GM23338 (cell line): ENCODE results near the gene LEMD2. TPM values are rescaled to one million over a fixed set of nuclear protein-coding genes. Genes with fewer than 3 reads are reported as not detected.

ENCODE experiments used
- ATAC-seq: fragments of 200-7000 bp; cut with Tn5 transposase; 3 replicates; pipeline ENCODE4 v1.9.1; 2020
- DNase-seq: peaks from one replicate; pipeline ENCODE4 v3.0.0-alpha.2; 2015; ENCODE audit warnings: low spot score
- H2AFZ ChIP-seq: fragments of 200-600 bp; sonication (generic); 2 replicates; pipeline ENCODE4 v1.8.0; 2016; ENCODE audit warnings: antibody characterized with exemption, mild to moderate bottlenecking, moderate library complexity
- H3F3A ChIP-seq: fragments of 200-600 bp; sonication (generic); replicated peaks from 2 replicates; pipeline ENCODE4 v1.8.0; 2017; ENCODE audit warnings: antibody characterized with exemption, mixed run types, low read depth
- H3K27ac ChIP-seq: fragments of 200-600 bp; sonication (generic); 2 replicates; pipeline ENCODE4 v1.6.1; 2016; ENCODE audit warnings: low read depth
- H3K27me3 ChIP-seq: fragments of 200-600 bp; sonication (generic); 2 replicates; pipeline ENCODE4 v1.8.0; 2016; ENCODE audit warnings: mild to moderate bottlenecking, mixed run types, moderate library complexity; ENCODE audit not compliant: insufficient read depth
- H3K36me3 ChIP-seq: fragments of 200-600 bp; sonication (generic); 2 replicates; pipeline ENCODE4 v1.8.0; 2016; ENCODE audit warnings: mild to moderate bottlenecking; ENCODE audit not compliant: insufficient read depth
- H3K4me1 ChIP-seq: fragments of 200-600 bp; sonication (generic); 2 replicates; pipeline ENCODE4 v1.8.0; 2016; ENCODE audit warnings: mild to moderate bottlenecking, moderate library complexity; ENCODE audit not compliant: insufficient read depth
- H3K4me2 ChIP-seq: fragments of 200-600 bp; sonication (generic); 2 replicates; pipeline ENCODE4 v1.7.1; 2017; ENCODE audit warnings: mixed run types
- H3K4me3 ChIP-seq: fragments of 200-600 bp; sonication (generic); 2 replicates; pipeline ENCODE4 v1.6.1; 2016; ENCODE audit warnings: mixed run types
- H3K79me2 ChIP-seq: fragments of 200-600 bp; sonication (generic); replicated peaks from 2 replicates; pipeline ENCODE4 v1.8.0; 2017; ENCODE audit warnings: mild to moderate bottlenecking; ENCODE audit not compliant: insufficient read depth
- H3K9me2 ChIP-seq: fragments of 200-600 bp; sonication (generic); 2 replicates; pipeline ENCODE4 v1.8.0; 2017; ENCODE audit not compliant: insufficient read depth
- H4K20me1 ChIP-seq: fragments of 200-600 bp; sonication (generic); replicated peaks from 2 replicates; pipeline ENCODE4 v1.8.0; 2017; ENCODE audit warnings: mild to moderate bottlenecking; ENCODE audit not compliant: insufficient read depth
- H3K27ac Mint-ChIP-seq: 2 replicates; pipeline ENCODE4 v1.8.0; 2020; ENCODE audit warnings: inconsistent platforms, mild to moderate bottlenecking, moderate library complexity, mixed read lengths
- H3K27me3 Mint-ChIP-seq: 3 replicates; pipeline ENCODE4 v1.8.0; 2022; ENCODE audit warnings: low read depth, mild to moderate bottlenecking, moderate library complexity, mixed read lengths, inconsistent platforms; ENCODE audit not compliant: insufficient read depth, poor library complexity
- H3K36me3 Mint-ChIP-seq: 3 replicates; pipeline ENCODE4 v1.8.0; 2021; ENCODE audit warnings: low read depth, mild to moderate bottlenecking, inconsistent platforms, moderate library complexity, mixed read lengths
- H3K4me1 Mint-ChIP-seq: 3 replicates; pipeline ENCODE4 v1.8.0; 2020; ENCODE audit warnings: mild to moderate bottlenecking, inconsistent platforms, mixed read lengths
- H3K4me3 Mint-ChIP-seq: 3 replicates; pipeline ENCODE4 v1.8.0; 2021; ENCODE audit warnings: moderate library complexity, mild to moderate bottlenecking, inconsistent platforms, mixed read lengths
- H3K9me3 Mint-ChIP-seq: 3 replicates; pipeline ENCODE4 v1.8.0; 2020; ENCODE audit warnings: moderate library complexity, mild to moderate bottlenecking, inconsistent platforms, mixed read lengths
- CREB1 ChIP-seq: fragments of 250-450 bp; sonication (Bioruptor Pico); IDR thresholded peaks from 2 replicates; pipeline ENCODE4 v1.5.0; 2020; ENCODE audit warnings: low read depth, mild to moderate bottlenecking, moderate library complexity
- CTCF ChIP-seq, 2 experiments: fragments of 200-600 bp in 1 of 2; sonication (generic) in 1 of 2; conservative IDR thresholded peaks; 2 replicates each; pipeline versions ENCODE4 v1.5.1 to v1.6.1; 2016 to 2017; ENCODE audit warnings: antibody characterized with exemption in 2 of 2, low read depth in 2 of 2, mild to moderate bottlenecking in 2 of 2, moderate library complexity in 1 of 2
- ETS1 ChIP-seq: IDR thresholded peaks from 2 replicates; pipeline ENCODE4 v1.6.1; 2016; ENCODE audit warnings: antibody characterized with exemption
- JUNB ChIP-seq: IDR thresholded peaks from one replicate; pipeline ENCODE4 v1.6.1; 2016; ENCODE audit warnings: antibody characterized with exemption; ENCODE audit not compliant: unreplicated experiment
- POLR2AphosphoS5 ChIP-seq: IDR thresholded peaks from 2 replicates; pipeline ENCODE4 v1.6.1; 2016; ENCODE audit warnings: antibody characterized with exemption, low read depth
- REST ChIP-seq: IDR thresholded peaks from one replicate; pipeline ENCODE4 v1.6.1; 2018; ENCODE audit warnings: antibody characterized with exemption; ENCODE audit not compliant: unreplicated experiment
- ZNF331 ChIP-seq: fragments of 250-450 bp; sonication (Bioruptor Pico); IDR thresholded peaks from 2 replicates; pipeline ENCODE4 v1.5.0; 2020; ENCODE audit warnings: low read depth, mild to moderate bottlenecking, moderate library complexity
- polyA plus RNA-seq: library from polyadenylated mRNA; unstranded; fragments of >200 nt; fragmentation: Nextera tagmentation; extraction: Ambion mirVana; gene quantifications from 2 replicates; pipeline ENCODE4 v1.2.1, GENCODE V29; 2016
- total RNA-seq: library from RNA; depleted of rRNA; stranded (reverse); fragments of >200 nt; shearing (Covaris generic); gene quantifications from 2 replicates; pipeline ENCODE4 v1.2.3, GENCODE V29; 2014

The LEMD2 gene
- total and polyA plus RNA-seq, 2 experiments from 2014 or later: 28.6 to 64.7 TPM

GRCh38 chr6:33744001-33744848 is 44.7 kb downstream of the LEMD2 start:
- TF ChIP-seq CTCF (conservative IDR thresholded peaks at IDR 0.05; ENCODE audit: low read depth in 2 of 2) (peak; percentile 93 to 95), JUNB (no peak)
- H3K9me3 Mint-ChIP-seq: no peaks in the 10 kb centered on the region
- no peaks in the 10 kb centered on the region for H3K79me2 ChIP-seq
- no peak overlapping the region for H3K27ac ChIP-seq
- H3K27me3 Mint-ChIP-seq: peaks cover 11% of the 10 kb centered on the region
- no peaks in the 10 kb centered on the region for H4K20me1 ChIP-seq
- H3K4me2 ChIP-seq: no peak overlapping the region; the same call in 1 of the 2 replicates
- no peaks in the 10 kb centered on the region for H3K9me2 ChIP-seq
- ATAC-seq: peak; percentile 81
- H3K4me1 Mint-ChIP-seq: peaks cover 41% of the 10 kb centered on the region
- H3K36me3 ChIP-seq: no peaks in the 10 kb centered on the region
- H3K4me3 ChIP-seq: no peak overlapping the region
- H2AFZ ChIP-seq: peak overlapping the region; percentile 81
- no peak overlapping the region; the same call in 2 of the 3 replicates for H3K4me3 Mint-ChIP-seq
- no peak overlapping the region for H3K27ac Mint-ChIP-seq
- H3F3A ChIP-seq: no peaks in the 10 kb centered on the region
- no peaks in the 10 kb centered on the region for H3K36me3 Mint-ChIP-seq
- H3K27me3 ChIP-seq: no peaks in the 10 kb centered on the region
- peaks cover 20% of the 10 kb centered on the region for H3K4me1 ChIP-seq
- peak; percentile 94 for DNase-seq

GRCh38 chr6:33742837-33743236 is 46.1 kb downstream of the LEMD2 start:
- Histone ChIP-seq H3K27me3 (no peaks in the 10 kb centered on the region), H3K36me3 (no peaks in the 10 kb centered on the region), H4K20me1 (no peaks in the 10 kb centered on the region), H3K4me3 (no peak overlapping the region), H3K27ac (no peak overlapping the region), H2AFZ (no peak overlapping the region), H3K4me1 (peaks cover 20% of the 10 kb centered on the region), H3K4me2 (no peak overlapping the region), H3K9me2 (no peaks in the 10 kb centered on the region), H3K79me2 (no peaks in the 10 kb centered on the region), H3F3A (no peaks in the 10 kb centered on the region)
- Mint-ChIP-seq H3K4me3 (no peak overlapping the region), H3K27ac (no peak overlapping the region; the same call in 1 of the 2 replicates), H3K4me1 (peaks cover 36% of the 10 kb centered on the region), H3K27me3 (peaks cover 5% of the 10 kb centered on the region), H3K9me3 (no peaks in the 10 kb centered on the region), H3K36me3 (no peaks in the 10 kb centered on the region)
- DNase-seq: no peak
- peak; percentile 11 for ATAC-seq
- TF ChIP-seq CTCF (conservative IDR thresholded peaks at IDR 0.05; ENCODE audit: low read depth in 2 of 2): no peak
- no peak for TF ChIP-seq ETS1
- no peak for TF ChIP-seq JUNB
- no peak for TF ChIP-seq REST
- TF ChIP-seq ZNF331 (CRISPR knock-in tag): no peak
- no peak for TF ChIP-seq CREB1
- no peak for TF ChIP-seq POLR2AphosphoS5
